Hepatocyte (in vitro differentiated cells): ENCODE measurements around the gene SCIN.

Source experiments
- CTCF ChIP-seq: fragments of 200-600 bp; sonication (generic); IDR thresholded peaks from 2 replicates; pipeline ENCODE4 v1.5.1; 2016; ENCODE audit warnings: antibody characterized with exemption, mild to moderate bottlenecking; ENCODE audit not compliant: poor library complexity
- EZH2phosphoT487 ChIP-seq: fragments of 200-600 bp; sonication (generic); IDR thresholded peaks from one replicate; pipeline ENCODE4 v1.6.1; 2018; ENCODE audit warnings: antibody characterized with exemption, mild to moderate bottlenecking, low read depth, moderate library complexity; ENCODE audit not compliant: unreplicated experiment, severe bottlenecking

DNA sequence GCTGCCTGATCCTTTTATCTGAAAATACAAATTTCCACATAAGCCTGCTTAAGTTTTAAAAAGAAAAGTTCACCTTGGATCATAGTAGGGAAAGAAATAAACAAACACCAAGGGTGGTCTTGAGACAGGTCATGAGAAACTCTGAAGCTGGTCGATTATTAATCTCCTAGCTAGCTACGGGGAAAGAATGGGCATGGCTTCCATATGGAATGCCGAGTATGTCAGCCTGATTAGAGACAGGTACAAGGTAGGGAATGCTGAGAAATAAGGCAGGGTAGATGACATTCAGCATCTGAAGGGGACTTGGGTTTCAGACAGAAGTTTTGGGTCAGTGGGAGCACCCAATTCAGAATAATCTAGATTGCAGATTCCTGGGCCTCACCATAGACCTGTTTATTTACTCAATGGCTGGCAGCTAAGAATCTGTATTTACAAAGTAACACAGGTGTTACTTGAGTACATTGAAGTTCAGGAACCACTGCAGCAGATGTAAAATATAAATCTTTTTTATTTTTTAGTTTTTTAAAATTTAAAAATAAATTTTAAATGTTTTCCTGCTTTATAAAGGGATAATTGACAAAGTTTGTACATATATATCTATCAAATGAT lies 49.0 kb downstream of the SCIN start:
- TF ChIP-seq CTCF: no peak
- no peak for TF ChIP-seq EZH2phosphoT487
